Hepatocyte (in vitro differentiated cells): Measurements from ENCODE around the gene GDF11.

ENCODE experiments used
- CTCF ChIP-seq: fragments of 200-600 bp; sonication (generic); IDR thresholded peaks from 2 replicates; pipeline ENCODE4 v1.5.1; 2016; ENCODE audit warnings: antibody characterized with exemption, mild to moderate bottlenecking; ENCODE audit not compliant: poor library complexity
- EZH2 ChIP-seq: fragments of 200-600 bp; sonication (generic); IDR thresholded peaks from 2 replicates; pipeline ENCODE4 v1.6.1; 2016; ENCODE audit warnings: antibody characterized with exemption, mild to moderate bottlenecking, borderline replicate concordance
- EZH2phosphoT487 ChIP-seq: fragments of 200-600 bp; sonication (generic); IDR thresholded peaks from one replicate; pipeline ENCODE4 v1.6.1; 2018; ENCODE audit warnings: antibody characterized with exemption, mild to moderate bottlenecking, low read depth, moderate library complexity; ENCODE audit not compliant: unreplicated experiment, severe bottlenecking

DNA sequence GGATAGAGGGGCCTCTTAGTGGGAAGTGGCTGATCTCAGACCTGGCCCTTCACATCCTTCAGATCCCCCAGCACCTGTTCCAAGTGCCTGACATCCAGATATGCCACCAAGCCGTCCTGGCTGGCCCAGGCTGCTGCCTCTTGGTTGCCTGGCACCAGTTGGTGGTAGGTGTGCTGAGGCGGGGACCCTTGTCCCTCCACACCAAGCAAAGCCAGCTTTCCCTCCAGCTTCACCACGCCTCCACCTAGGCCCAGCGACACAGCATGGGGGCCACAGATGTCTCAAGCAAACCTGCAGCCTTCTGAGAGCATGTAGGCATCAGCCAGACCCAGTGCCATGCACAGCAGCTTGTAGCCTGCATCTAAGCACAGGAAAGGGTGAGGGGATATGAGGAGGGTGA lies 10.6 kb upstream of the GDF11 start:
- TF ChIP-seq CTCF (no peak), EZH2 (no peak), EZH2phosphoT487 (no peak)
